GM19463 (cell line): Measurements from ENCODE around the gene GSTA4.
"Not testable (repeated sequence)": the region's sequence is repeated elsewhere in the genome, so short reads cannot be mapped to it uniquely, and the experiment has no call there.

Source experiments
- ATAC-seq: cut with Tn5 transposase; IDR thresholded peaks from one replicate; pipeline ENCODE4 v1.9.1; 2021; ENCODE audit warnings: mild to moderate bottlenecking, moderate library complexity; ENCODE audit not compliant: unreplicated experiment

The GSTA4 gene

GRCh38 chr6:53014744-53015143, 19.7 kb upstream of the GSTA4 start:
- ATAC-seq, result no peak

GRCh38 chr6:53014063-53014462, 19.0 kb upstream of the GSTA4 start:
- no peak for ATAC-seq

GRCh38 chr6:53011979-53012378, 16.9 kb upstream of the GSTA4 start:
- no peak for ATAC-seq

- no peak for ATAC-seq
These were observed 15.4 kb upstream of the GSTA4 start for GRCh38 chr6:53010504-53010903.

GRCh38 chr6:53009511-53009910, 14.4 kb upstream of the GSTA4 start:
- no peak for ATAC-seq

GRCh38 chr6:53009056-53009455, 14.0 kb upstream of the GSTA4 start:
- no peak for ATAC-seq

- not testable (repeated sequence) for ATAC-seq
These were observed 13.2 kb upstream of the GSTA4 start for GRCh38 chr6:53008192-53008687.

- no peak for ATAC-seq
These were observed 10.7 kb upstream of the GSTA4 start for GRCh38 chr6:53005663-53006250.

- no peak for ATAC-seq
These were observed 4.4 kb upstream of the GSTA4 start for GRCh38 chr6:52999456-52999855.

GRCh38 chr6:52998603-52999002, 3.5 kb upstream of the GSTA4 start:
- ATAC-seq, result no peak

- ATAC-seq, result no peak
These were observed 995 bp upstream of the GSTA4 start for GRCh38 chr6:52995913-52996645.

GRCh38 chr6:52994839-52995088, 320 bp downstream of the GSTA4 start:
- peak; percentile 19 for ATAC-seq

GRCh38 chr6:52994031-52994838, 849 bp downstream of the GSTA4 start:
- no peak for ATAC-seq

- ATAC-seq, result no peak
These were observed 1.8 kb downstream of the GSTA4 start for GRCh38 chr6:52992980-52993920.

GRCh38 chr6:52990342-52990741, 4.7 kb downstream of the GSTA4 start:
- no peak for ATAC-seq

GRCh38 chr6:52985228-52985627, 9.9 kb downstream of the GSTA4 start:
- no peak for ATAC-seq

GRCh38 chr6:52984247-52984646, 10.8 kb downstream of the GSTA4 start:
- peak; percentile 84 for ATAC-seq

GRCh38 chr6:52983159-52983848, 11.8 kb downstream of the GSTA4 start:
- ATAC-seq, result no peak

GRCh38 chr6:52982680-52983079, 12.4 kb downstream of the GSTA4 start:
- no peak for ATAC-seq

GRCh38 chr6:52981222-52981900, 13.7 kb downstream of the GSTA4 start:
- ATAC-seq, result no peak
